Glutamatergic neuron (in vitro differentiated cells): ENCODE results near the gene MXD1. TPM values are rescaled to one million over a fixed set of nuclear protein-coding genes. Genes with fewer than 3 reads are reported as not detected.

ENCODE experiments used
- DNase-seq: peaks from one replicate; pipeline ENCODE4 v3.0.0; 2022
- H3K27ac Mint-ChIP-seq: one replicate; pipeline ENCODE4 v1.8.0; 2020; ENCODE audit warnings: mild to moderate bottlenecking, mixed read lengths, inconsistent platforms; ENCODE audit not compliant: unreplicated experiment
- H3K27me3 Mint-ChIP-seq: one replicate; pipeline ENCODE4 v1.8.0; 2020; ENCODE audit warnings: mild to moderate bottlenecking, moderate library complexity, mixed read lengths, inconsistent platforms; ENCODE audit not compliant: unreplicated experiment
- H3K36me3 Mint-ChIP-seq: one replicate; pipeline ENCODE4 v1.8.0; 2020; ENCODE audit warnings: mild to moderate bottlenecking, mixed read lengths, inconsistent platforms; ENCODE audit not compliant: unreplicated experiment
- H3K4me1 Mint-ChIP-seq: one replicate; pipeline ENCODE4 v1.8.0; 2020; ENCODE audit warnings: mild to moderate bottlenecking, low read depth, mixed read lengths, inconsistent platforms; ENCODE audit not compliant: unreplicated experiment
- H3K4me3 Mint-ChIP-seq: one replicate; pipeline ENCODE4 v1.8.0; 2020; ENCODE audit warnings: mild to moderate bottlenecking, mixed read lengths, inconsistent platforms; ENCODE audit not compliant: unreplicated experiment
- H3K9me3 Mint-ChIP-seq: one replicate; pipeline ENCODE4 v1.8.0; 2020; ENCODE audit warnings: mild to moderate bottlenecking, moderate library complexity, mixed read lengths, inconsistent platforms; ENCODE audit not compliant: unreplicated experiment
- CTCF ChIP-seq: fragments of 200-600 bp; sonication (generic); IDR thresholded peaks from one replicate; pipeline ENCODE4 v1.5.0; 2021; ENCODE audit not compliant: partially characterized antibody, unreplicated experiment
- total RNA-seq: library from RNA; stranded (reverse); fragmentation: NEBNext Ultra II Directional; extraction: Animal tissue kit (Norgen Biotek cat#: 25700); gene quantifications from one replicate; pipeline ENCODE4 v1.2.1, GENCODE V29; 2021; ENCODE audit not compliant: unreplicated experiment

MXD1 gene
- total RNA-seq, 1 donor from 2014 or later = 15.8 TPM

- DNase-seq = no peak
- H3K27me3 Mint-ChIP-seq = peaks cover 1% of the 10 kb centered on the region
- TF ChIP-seq CTCF = no peak
- H3K27ac Mint-ChIP-seq = no peak overlapping the region
- peaks cover 9% of the 10 kb centered on the region for H3K36me3 Mint-ChIP-seq
- no peak overlapping the region for H3K4me3 Mint-ChIP-seq
- peaks cover 5% of the 10 kb centered on the region for H3K4me1 Mint-ChIP-seq
- H3K9me3 Mint-ChIP-seq = no peaks in the 10 kb centered on the region
Observed at GRCh38 chr2:69937968-69938367, 23.1 kb downstream of the MXD1 start.

- H3K4me1 Mint-ChIP-seq = peaks cover 5% of the 10 kb centered on the region
- H3K27ac Mint-ChIP-seq = no peak overlapping the region
- H3K36me3 Mint-ChIP-seq = peaks cover 9% of the 10 kb centered on the region
- peaks cover 3% of the 10 kb centered on the region for H3K27me3 Mint-ChIP-seq
- H3K4me3 Mint-ChIP-seq = no peak overlapping the region
- H3K9me3 Mint-ChIP-seq = no peaks in the 10 kb centered on the region
- no peak for TF ChIP-seq CTCF
- no peak for DNase-seq
Observed at GRCh38 chr2:69939722-69940121, 24.8 kb downstream of the MXD1 start.

- TF ChIP-seq CTCF = no peak
- Mint-ChIP-seq H3K9me3 (peaks cover under 1% of the 10 kb centered on the region), H3K27me3 (peaks cover 3% of the 10 kb centered on the region), H3K4me3 (no peak overlapping the region), H3K27ac (no peak overlapping the region), H3K4me1 (peaks cover 5% of the 10 kb centered on the region), H3K36me3 (peaks cover 8% of the 10 kb centered on the region)
- no peak for DNase-seq
Observed at GRCh38 chr2:69940691-69941090, 25.8 kb downstream of the MXD1 start.

GRCh38 chr2:69943000-69943842 is 28.3 kb downstream of the MXD1 start:
- DNase-seq = no peak
- Mint-ChIP-seq H3K27ac (no peak overlapping the region), H3K9me3 (peaks cover 2% of the 10 kb centered on the region), H3K4me3 (no peak overlapping the region), H3K36me3 (no peaks in the 10 kb centered on the region), H3K4me1 (peaks cover 5% of the 10 kb centered on the region), H3K27me3 (peaks cover 3% of the 10 kb centered on the region)
- TF ChIP-seq CTCF = no peak

- H3K27ac Mint-ChIP-seq = no peak overlapping the region
- no peak overlapping the region for H3K4me3 Mint-ChIP-seq
- peaks cover 2% of the 10 kb centered on the region for H3K9me3 Mint-ChIP-seq
- peaks cover 3% of the 10 kb centered on the region for H3K27me3 Mint-ChIP-seq
- H3K4me1 Mint-ChIP-seq = peaks cover 5% of the 10 kb centered on the region
- no peaks in the 10 kb centered on the region for H3K36me3 Mint-ChIP-seq
- TF ChIP-seq CTCF = no peak
- no peak for DNase-seq
Observed at GRCh38 chr2:69943843-69944525, 29.1 kb downstream of the MXD1 start.
